HG02852 (cell line): Measurements from ENCODE around the gene HOXB1.
"Not testable (repeated sequence)": the region's sequence is repeated elsewhere in the genome, so short reads cannot be mapped to it uniquely, and the experiment has no call there.

ENCODE experiments used
- ATAC-seq: cut with Tn5 transposase; IDR thresholded peaks from one replicate; pipeline ENCODE4 v1.9.1; 2021; ENCODE audit warnings: mild to moderate bottlenecking, moderate library complexity; ENCODE audit not compliant: unreplicated experiment

HOXB1 gene

GRCh38 chr17:48499735-48500434 is 30.9 kb downstream of the HOXB1 start:
- ATAC-seq, result no peak

- no peak for ATAC-seq
Observed at GRCh38 chr17:48499248-48499647, 31.6 kb downstream of the HOXB1 start.

- no peak for ATAC-seq
Observed at GRCh38 chr17:48498164-48498850, 32.5 kb downstream of the HOXB1 start.

GRCh38 chr17:48497103-48497502 is 33.7 kb downstream of the HOXB1 start:
- no peak for ATAC-seq

GRCh38 chr17:48494335-48494734 is 36.5 kb downstream of the HOXB1 start:
- no peak for ATAC-seq

GRCh38 chr17:48492401-48493298 is 38.2 kb downstream of the HOXB1 start:
- ATAC-seq, result no peak

- ATAC-seq, result no peak
Observed at GRCh38 chr17:48491527-48492273, 39.1 kb downstream of the HOXB1 start.

GRCh38 chr17:48490451-48490892 is 40.3 kb downstream of the HOXB1 start:
- ATAC-seq, result no peak

- no peak for ATAC-seq
Observed at GRCh38 chr17:48489781-48490180, 41.0 kb downstream of the HOXB1 start.

- no peak for ATAC-seq
Observed at GRCh38 chr17:48488548-48489106, 42.2 kb downstream of the HOXB1 start.

GRCh38 chr17:48487221-48487620 is 43.6 kb downstream of the HOXB1 start:
- no peak for ATAC-seq

GRCh38 chr17:48486557-48486956 is 44.3 kb downstream of the HOXB1 start:
- no peak for ATAC-seq

- ATAC-seq, result no peak
Observed at GRCh38 chr17:48484850-48485249, 46.0 kb downstream of the HOXB1 start.

- ATAC-seq, result no peak
Observed at GRCh38 chr17:48484256-48484655, 46.6 kb downstream of the HOXB1 start.

- ATAC-seq, result no peak
Observed at GRCh38 chr17:48483471-48484131, 47.2 kb downstream of the HOXB1 start.

GRCh38 chr17:48483004-48483403 is 47.8 kb downstream of the HOXB1 start:
- ATAC-seq, result no peak

GRCh38 chr17:48482301-48482700 is 48.5 kb downstream of the HOXB1 start:
- ATAC-seq, result not testable (repeated sequence)

GRCh38 chr17:48479014-48479402 is 51.8 kb downstream of the HOXB1 start:
- no peak for ATAC-seq
